MM.1S (cell line): ENCODE measurements around the gene SCP2D1.

Experiments
- DNase-seq: peaks from one replicate; pipeline ENCODE4 v3.0.0-alpha.2; 2015
- H2AFZ ChIP-seq: fragments of 300-600 bp; sonication (generic); 2 replicates; pipeline ENCODE4 v1.6.0; 2016; ENCODE audit warnings: antibody characterized with exemption, low read length
- H3F3A ChIP-seq: fragments of 300-600 bp; sonication (generic); 2 replicates; pipeline ENCODE4 v1.6.1; 2016; ENCODE audit warnings: mild to moderate bottlenecking, antibody characterized with exemption, low read length, moderate library complexity, mixed read lengths; ENCODE audit not compliant: insufficient read depth
- H3K27ac ChIP-seq: fragments of 300-600 bp; sonication (generic); 2 replicates; pipeline ENCODE4 v1.5.1; 2016; ENCODE audit warnings: mild to moderate bottlenecking, low read length
- H3K27me3 ChIP-seq: fragments of 300-600 bp; sonication (generic); replicated peaks from 2 replicates; pipeline ENCODE4 v1.6.0; 2016; ENCODE audit warnings: low read length; ENCODE audit not compliant: insufficient read depth
- H3K36me3 ChIP-seq: fragments of 300-600 bp; sonication (generic); replicated peaks from 2 replicates; pipeline ENCODE4 v1.6.1; 2016; ENCODE audit warnings: mild to moderate bottlenecking, low read length, mixed read lengths; ENCODE audit not compliant: insufficient read depth
- H3K4me1 ChIP-seq: fragments of 300-600 bp; sonication (generic); 2 replicates; pipeline ENCODE4 v1.6.1; 2016; ENCODE audit warnings: low read length, mixed read lengths
- H3K4me2 ChIP-seq: fragments of 300-600 bp; sonication (generic); 2 replicates; pipeline ENCODE4 v1.6.0; 2016; ENCODE audit warnings: low read depth, low read length
- H3K4me3 ChIP-seq: fragments of 300-600 bp; sonication (generic); 2 replicates; pipeline ENCODE4 v1.5.1; 2016; ENCODE audit warnings: low read length, mixed read lengths
- H3K79me2 ChIP-seq: fragments of 300-600 bp; sonication (generic); 2 replicates; pipeline ENCODE4 v1.6.1; 2016; ENCODE audit warnings: mixed run types, low read length, mixed read lengths
- H3K9ac ChIP-seq: fragments of 300-600 bp; sonication (generic); 2 replicates; pipeline ENCODE4 v1.6.1; 2016; ENCODE audit warnings: low read length, mixed read lengths
- H3K9me2 ChIP-seq: fragments of 300-600 bp; sonication (generic); replicated peaks from 2 replicates; pipeline ENCODE4 v1.6.1; 2016; ENCODE audit warnings: mild to moderate bottlenecking, low read length, mixed read lengths; ENCODE audit not compliant: insufficient read depth
- H3K9me3 ChIP-seq: fragments of 300-600 bp; sonication (generic); replicated peaks from 2 replicates; pipeline ENCODE4 v1.6.1; 2016; ENCODE audit warnings: mild to moderate bottlenecking, low read length, mixed read lengths; ENCODE audit not compliant: insufficient read depth
- H4K20me1 ChIP-seq: fragments of 300-600 bp; sonication (generic); 2 replicates; pipeline ENCODE4 v1.6.1; 2016; ENCODE audit warnings: mild to moderate bottlenecking, low read length, moderate library complexity, mixed read lengths; ENCODE audit not compliant: insufficient read depth
- EZH2 ChIP-seq: fragments of 300-600 bp; sonication (generic); optimal IDR thresholded peaks from 2 replicates; pipeline ENCODE3; 2017; ENCODE audit warnings: low read depth, mild to moderate bottlenecking, antibody characterized with exemption, low read length, mixed read lengths
- EZH2phosphoT487 ChIP-seq: fragments of 300-600 bp; sonication (generic); IDR thresholded peaks from 2 replicates; pipeline ENCODE4 v1.6.1; 2018; ENCODE audit warnings: antibody characterized with exemption, low read length
- TF ChIP-seq, protein P1 (sequence below): fragments of 300-600 bp; sonication (generic); IDR thresholded peaks from 2 replicates; pipeline ENCODE4 v1.5.1; 2016; ENCODE audit warnings: antibody characterized with exemption, low read length, mixed read lengths

Gene SCP2D1

DNA sequence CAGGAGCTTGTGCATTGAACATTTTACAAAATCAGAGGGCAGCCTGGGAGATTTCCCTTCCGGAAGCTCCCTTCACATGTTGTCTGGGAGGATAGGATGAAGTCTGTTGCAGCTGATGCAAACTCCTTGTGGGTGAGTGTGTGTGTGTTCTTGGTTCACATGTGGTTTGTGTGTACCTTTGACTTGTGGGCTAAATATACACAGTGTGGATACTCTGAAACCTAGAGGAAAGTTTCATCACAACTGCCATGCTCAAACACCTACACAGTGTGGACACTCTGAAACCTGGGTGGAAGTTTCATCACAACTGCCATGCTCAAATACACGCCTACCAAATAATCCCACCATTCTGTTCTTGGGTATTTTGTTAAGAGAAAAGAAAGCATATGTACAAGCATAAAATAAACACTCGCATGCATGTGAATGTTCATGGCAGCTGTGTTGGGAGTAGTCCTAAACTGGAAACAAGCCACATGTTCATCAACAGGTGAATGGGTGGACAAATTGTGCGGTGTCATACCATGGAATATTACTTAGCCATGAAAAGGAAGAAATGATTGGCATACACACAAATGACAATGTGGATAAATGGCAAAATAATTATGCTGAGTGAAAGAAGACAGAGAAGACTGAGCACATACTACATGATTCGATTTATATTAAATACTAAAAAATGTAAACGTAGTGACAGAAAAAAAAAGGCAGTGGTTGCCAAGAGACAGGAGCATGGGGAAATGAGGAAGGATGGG lies 1.8 kb downstream of the SCP2D1 start:
- Histone ChIP-seq H3K9me2 (no peaks in the 10 kb centered on the region), H2AFZ (0 out of 2 replicates have a peak overlapping the region, but pooled peaks have one; percentile 10), H3K9ac (no peak overlapping the region), H3K4me3 (no peak overlapping the region), H3K9me3 (no peaks in the 10 kb centered on the region), H3K27ac (no peak overlapping the region; the same call in 1 of the 2 replicates), H4K20me1 (no peaks in the 10 kb centered on the region), H3K4me1 (peaks cover 12% of the 10 kb centered on the region), H3K27me3 (no peaks in the 10 kb centered on the region), H3K4me2 (no peak overlapping the region), H3K36me3 (no peaks in the 10 kb centered on the region), H3K79me2 (no peaks in the 10 kb centered on the region), H3F3A (no peaks in the 10 kb centered on the region)
- DNase-seq: peak; percentile 24
- TF ChIP-seq EZH2phosphoT487: no peak
- no peak for TF ChIP-seq EZH2
- TF ChIP-seq, protein P1, sequence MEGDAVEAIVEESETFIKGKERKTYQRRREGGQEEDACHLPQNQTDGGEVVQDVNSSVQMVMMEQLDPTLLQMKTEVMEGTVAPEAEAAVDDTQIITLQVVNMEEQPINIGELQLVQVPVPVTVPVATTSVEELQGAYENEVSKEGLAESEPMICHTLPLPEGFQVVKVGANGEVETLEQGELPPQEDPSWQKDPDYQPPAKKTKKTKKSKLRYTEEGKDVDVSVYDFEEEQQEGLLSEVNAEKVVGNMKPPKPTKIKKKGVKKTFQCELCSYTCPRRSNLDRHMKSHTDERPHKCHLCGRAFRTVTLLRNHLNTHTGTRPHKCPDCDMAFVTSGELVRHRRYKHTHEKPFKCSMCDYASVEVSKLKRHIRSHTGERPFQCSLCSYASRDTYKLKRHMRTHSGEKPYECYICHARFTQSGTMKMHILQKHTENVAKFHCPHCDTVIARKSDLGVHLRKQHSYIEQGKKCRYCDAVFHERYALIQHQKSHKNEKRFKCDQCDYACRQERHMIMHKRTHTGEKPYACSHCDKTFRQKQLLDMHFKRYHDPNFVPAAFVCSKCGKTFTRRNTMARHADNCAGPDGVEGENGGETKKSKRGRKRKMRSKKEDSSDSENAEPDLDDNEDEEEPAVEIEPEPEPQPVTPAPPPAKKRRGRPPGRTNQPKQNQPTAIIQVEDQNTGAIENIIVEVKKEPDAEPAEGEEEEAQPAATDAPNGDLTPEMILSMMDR: no peak

DNA sequence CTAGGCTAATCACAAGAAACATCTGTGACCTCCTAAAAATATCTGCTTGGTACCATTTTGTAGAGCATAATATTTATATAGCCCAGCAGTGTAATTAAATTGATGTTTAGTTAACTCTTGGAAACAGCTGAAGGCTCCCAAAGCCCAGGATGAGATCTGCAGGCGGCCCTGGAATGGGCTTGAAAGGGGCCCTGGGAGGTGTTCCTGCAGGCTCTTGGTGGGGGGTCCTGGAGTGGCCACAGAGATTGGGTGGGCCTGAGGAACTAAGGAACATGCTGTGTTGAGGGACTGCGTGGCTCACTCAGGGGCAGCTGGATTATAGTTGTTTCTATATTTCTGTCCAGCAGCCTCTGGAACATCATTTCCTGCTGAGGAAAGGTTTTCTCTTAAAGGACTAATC lies 9.2 kb downstream of the SCP2D1 start:
- no peak for DNase-seq
- Histone ChIP-seq H2AFZ (no peak overlapping the region), H3K9ac (no peak overlapping the region), H3F3A (no peaks in the 10 kb centered on the region), H3K4me3 (no peak overlapping the region), H3K79me2 (no peaks in the 10 kb centered on the region), H3K4me1 (no peaks in the 10 kb centered on the region), H3K27ac (no peak overlapping the region), H3K36me3 (no peaks in the 10 kb centered on the region), H3K4me2 (no peak overlapping the region), H3K9me3 (no peaks in the 10 kb centered on the region), H3K27me3 (no peaks in the 10 kb centered on the region), H4K20me1 (no peaks in the 10 kb centered on the region), H3K9me2 (no peaks in the 10 kb centered on the region)
- TF ChIP-seq, protein P1: no peak
- TF ChIP-seq EZH2phosphoT487 (no peak), EZH2 (no peak)

DNA sequence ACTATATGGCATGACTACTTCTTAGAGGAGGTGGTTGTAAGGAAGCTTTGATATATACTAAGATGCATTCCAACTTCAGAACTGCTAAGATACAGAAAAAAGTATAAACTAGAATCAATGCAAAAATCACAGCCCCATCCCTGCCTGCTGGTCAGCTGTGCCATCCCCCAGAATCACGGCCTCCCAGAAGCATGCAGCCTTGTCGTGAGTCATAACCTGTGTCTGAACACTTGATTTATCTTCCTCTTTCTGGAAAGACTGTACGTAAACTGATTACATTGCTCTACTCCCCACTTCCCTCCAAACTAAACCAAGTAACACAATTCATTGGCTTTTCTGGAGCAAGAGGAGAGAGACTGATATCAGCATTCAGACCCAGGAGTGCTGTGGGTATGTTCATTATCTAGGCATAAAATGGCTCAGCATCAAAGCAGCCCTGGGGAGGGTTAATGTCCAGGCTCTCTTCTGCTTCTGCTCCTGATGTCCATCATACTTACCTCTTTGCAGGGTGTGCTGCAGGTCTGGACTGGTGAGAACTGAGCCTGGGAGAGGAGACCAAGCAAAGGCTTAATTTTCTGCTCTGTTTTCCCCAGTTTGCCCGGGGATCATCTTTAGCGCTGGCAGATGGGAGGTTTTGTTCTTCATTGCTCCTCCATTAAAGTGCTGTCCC lies 18.4 kb downstream of the SCP2D1 start:
- Histone ChIP-seq H3K4me2 (no peak overlapping the region), H3K9me2 (no peaks in the 10 kb centered on the region), H3K9ac (no peak overlapping the region), H3K27ac (no peak overlapping the region), H2AFZ (no peak overlapping the region), H3F3A (no peaks in the 10 kb centered on the region), H3K4me3 (no peak overlapping the region), H3K4me1 (no peaks in the 10 kb centered on the region), H3K79me2 (no peaks in the 10 kb centered on the region), H4K20me1 (no peaks in the 10 kb centered on the region), H3K27me3 (no peaks in the 10 kb centered on the region), H3K9me3 (no peaks in the 10 kb centered on the region), H3K36me3 (no peaks in the 10 kb centered on the region)
- no peak for TF ChIP-seq EZH2
- TF ChIP-seq EZH2phosphoT487: no peak
- TF ChIP-seq, protein P1: no peak
- DNase-seq: no peak
